Type B pancreatic cell (in vitro differentiated cells): Measurements from ENCODE around the gene TMEM123. TPM values are rescaled to one million over a fixed set of nuclear protein-coding genes. Genes with fewer than 3 reads are reported as not detected.

Experiments used
- DNase-seq: peaks from one replicate; pipeline ENCODE4 v3.0.0; 2021; ENCODE audit warnings: mixed read lengths; ENCODE audit not compliant: unreplicated experiment; ENCODE audit errors: extremely low spot score
- H3K27ac Mint-ChIP-seq: 2 replicates; pipeline ENCODE4 v1.8.0; 2021; ENCODE audit warnings: mild to moderate bottlenecking, mixed read lengths
- H3K27me3 Mint-ChIP-seq: 2 replicates; pipeline ENCODE4 v1.8.0; 2021; ENCODE audit warnings: mixed read lengths
- H3K36me3 Mint-ChIP-seq: 2 replicates; pipeline ENCODE4 v1.8.0; 2021; ENCODE audit warnings: mixed read lengths
- H3K4me1 Mint-ChIP-seq: one replicate; pipeline ENCODE4 v1.8.0; 2021; ENCODE audit warnings: mixed read lengths; ENCODE audit not compliant: unreplicated experiment
- H3K4me3 Mint-ChIP-seq: 2 replicates; pipeline ENCODE4 v1.8.0; 2021; ENCODE audit warnings: mild to moderate bottlenecking, mixed read lengths
- H3K9me3 Mint-ChIP-seq: 2 replicates; pipeline ENCODE4 v1.8.0; 2021; ENCODE audit warnings: mixed read lengths
- CTCF ChIP-seq: fragments of 200-600 bp; sonication (generic); conservative IDR thresholded peaks from 2 replicates; pipeline ENCODE4 v1.5.0; 2021; ENCODE audit warnings: antibody characterized with exemption, mild to moderate bottlenecking
- total RNA-seq: library from RNA; stranded (reverse); gene quantifications from 2 replicates; pipeline ENCODE4 v1.2.1, GENCODE V29; 2021; ENCODE audit warnings: low replicate concordance

Gene TMEM123
- total RNA-seq, 1 donor from 2014 or later: 144 TPM

DNA sequence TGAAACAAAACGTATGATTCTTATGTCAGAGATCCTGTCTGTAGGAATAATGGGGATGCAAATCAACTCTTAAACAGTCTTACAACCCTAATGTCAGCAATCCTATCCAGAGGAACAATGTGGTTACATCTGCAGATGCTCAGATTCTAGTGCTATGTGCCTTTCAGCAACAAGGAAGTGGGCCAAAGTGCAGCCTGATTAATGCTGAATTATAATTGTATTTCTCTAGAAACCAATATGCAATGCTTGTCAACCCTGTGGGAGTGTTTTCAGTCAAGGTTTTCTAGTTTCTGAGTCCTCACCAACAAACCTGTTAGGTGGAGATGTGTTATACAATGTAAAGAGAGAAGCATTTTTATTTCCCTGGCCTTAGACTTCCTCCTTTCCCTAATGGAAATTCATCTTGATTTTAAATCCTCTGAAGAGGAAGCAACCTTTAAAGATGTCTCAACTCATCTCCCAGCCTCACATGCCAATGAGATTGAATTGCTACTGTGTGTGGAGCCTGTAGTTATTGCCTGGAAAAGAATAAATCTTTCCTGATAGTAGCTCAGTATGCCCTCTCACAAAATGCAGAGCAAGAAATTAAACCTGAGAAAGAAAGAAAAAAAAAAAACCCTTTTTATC lies 26.2 kb upstream of the TMEM123 start:
- Mint-ChIP-seq H3K9me3 (no peaks in the 10 kb centered on the region), H3K27me3 (no peaks in the 10 kb centered on the region), H3K27ac (peak overlapping the region; percentile 68), H3K36me3 (no peaks in the 10 kb centered on the region), H3K4me3 (no peak overlapping the region), H3K4me1 (peaks cover 10% of the 10 kb centered on the region)
- DNase-seq: no peak
- no peak for TF ChIP-seq CTCF

- Mint-ChIP-seq H3K9me3 (peaks cover 5% of the 10 kb centered on the region), H3K36me3 (no peaks in the 10 kb centered on the region)
- TF ChIP-seq CTCF: no peak
Observed at GRCh38 chr11:102476812-102477211, 24.2 kb upstream of the TMEM123 start.

GRCh38 chr11:102476069-102476468 lies 23.5 kb upstream of the TMEM123 start:
- Mint-ChIP-seq H3K4me1 (peaks cover 13% of the 10 kb centered on the region), H3K27ac (no peak overlapping the region), H3K36me3 (no peaks in the 10 kb centered on the region), H3K27me3 (no peaks in the 10 kb centered on the region), H3K9me3 (peaks cover 5% of the 10 kb centered on the region), H3K4me3 (no peak overlapping the region)
- DNase-seq: no peak
- no peak for TF ChIP-seq CTCF

More at GRCh38 chr11:102476812-102477211, 24.2 kb upstream of the TMEM123 start:
- Mint-ChIP-seq H3K4me1 (peaks cover 13% of the 10 kb centered on the region), H3K4me3 (no peak overlapping the region), H3K27ac (peak overlapping the region; percentile 55), H3K27me3 (no peaks in the 10 kb centered on the region)
- no peak for DNase-seq

DNA sequence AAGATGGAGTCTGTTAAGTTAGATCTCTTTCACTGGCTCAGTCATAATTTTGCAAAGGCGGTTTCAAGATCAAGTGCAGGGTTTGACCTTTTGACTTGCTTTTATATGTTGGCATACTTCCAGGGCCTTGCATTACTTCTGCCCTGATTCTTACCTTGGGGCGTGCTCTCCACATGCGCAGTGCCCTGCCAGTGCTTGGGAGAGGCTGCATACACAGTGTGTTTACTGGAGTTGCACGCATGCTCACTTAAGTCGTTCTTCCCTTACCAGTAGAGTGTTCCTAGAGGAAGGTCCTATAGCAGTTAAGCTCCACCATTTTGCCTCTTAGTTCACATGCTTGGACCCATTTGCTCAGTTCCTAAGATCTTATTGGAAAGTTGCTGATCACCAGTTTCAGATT lies 21.0 kb upstream of the TMEM123 start:
- peaks cover 21% of the 10 kb centered on the region for H3K4me1 Mint-ChIP-seq
- no peaks in the 10 kb centered on the region for H3K36me3 Mint-ChIP-seq
- no peak for DNase-seq
- H3K9me3 Mint-ChIP-seq: peaks cover 5% of the 10 kb centered on the region
- no peak overlapping the region for H3K27ac Mint-ChIP-seq
- H3K27me3 Mint-ChIP-seq: no peaks in the 10 kb centered on the region
- H3K4me3 Mint-ChIP-seq: no peak overlapping the region
- no peak for TF ChIP-seq CTCF

- no peak for TF ChIP-seq CTCF
- Mint-ChIP-seq H3K36me3 (no peaks in the 10 kb centered on the region), H3K4me3 (no peak overlapping the region), H3K27me3 (no peaks in the 10 kb centered on the region), H3K27ac (no peak overlapping the region), H3K4me1 (peaks cover 21% of the 10 kb centered on the region), H3K9me3 (peaks cover 5% of the 10 kb centered on the region)
- no peak for DNase-seq
Observed at GRCh38 chr11:102472127-102472526, 19.6 kb upstream of the TMEM123 start.
